HG03095 (cell line): ENCODE measurements around the gene DCAF17.

Experiments used
- ATAC-seq: cut with Tn5 transposase; IDR thresholded peaks from one replicate; pipeline ENCODE4 v1.9.1; 2021; ENCODE audit warnings: moderate library complexity; ENCODE audit not compliant: unreplicated experiment

Gene DCAF17, protein sequence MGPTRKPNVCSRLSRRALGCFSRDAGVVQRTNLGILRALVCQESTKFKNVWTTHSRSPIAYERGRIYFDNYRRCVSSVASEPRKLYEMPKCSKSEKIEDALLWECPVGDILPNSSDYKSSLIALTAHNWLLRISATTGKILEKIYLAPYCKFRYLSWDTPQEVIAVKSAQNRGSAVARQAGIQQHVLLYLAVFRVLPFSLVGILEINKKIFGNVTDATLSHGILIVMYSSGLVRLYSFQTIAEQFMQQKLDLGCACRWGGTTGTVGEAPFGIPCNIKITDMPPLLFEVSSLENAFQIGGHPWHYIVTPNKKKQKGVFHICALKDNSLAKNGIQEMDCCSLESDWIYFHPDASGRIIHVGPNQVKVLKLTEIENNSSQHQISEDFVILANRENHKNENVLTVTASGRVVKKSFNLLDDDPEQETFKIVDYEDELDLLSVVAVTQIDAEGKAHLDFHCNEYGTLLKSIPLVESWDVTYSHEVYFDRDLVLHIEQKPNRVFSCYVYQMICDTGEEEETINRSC

DNA sequence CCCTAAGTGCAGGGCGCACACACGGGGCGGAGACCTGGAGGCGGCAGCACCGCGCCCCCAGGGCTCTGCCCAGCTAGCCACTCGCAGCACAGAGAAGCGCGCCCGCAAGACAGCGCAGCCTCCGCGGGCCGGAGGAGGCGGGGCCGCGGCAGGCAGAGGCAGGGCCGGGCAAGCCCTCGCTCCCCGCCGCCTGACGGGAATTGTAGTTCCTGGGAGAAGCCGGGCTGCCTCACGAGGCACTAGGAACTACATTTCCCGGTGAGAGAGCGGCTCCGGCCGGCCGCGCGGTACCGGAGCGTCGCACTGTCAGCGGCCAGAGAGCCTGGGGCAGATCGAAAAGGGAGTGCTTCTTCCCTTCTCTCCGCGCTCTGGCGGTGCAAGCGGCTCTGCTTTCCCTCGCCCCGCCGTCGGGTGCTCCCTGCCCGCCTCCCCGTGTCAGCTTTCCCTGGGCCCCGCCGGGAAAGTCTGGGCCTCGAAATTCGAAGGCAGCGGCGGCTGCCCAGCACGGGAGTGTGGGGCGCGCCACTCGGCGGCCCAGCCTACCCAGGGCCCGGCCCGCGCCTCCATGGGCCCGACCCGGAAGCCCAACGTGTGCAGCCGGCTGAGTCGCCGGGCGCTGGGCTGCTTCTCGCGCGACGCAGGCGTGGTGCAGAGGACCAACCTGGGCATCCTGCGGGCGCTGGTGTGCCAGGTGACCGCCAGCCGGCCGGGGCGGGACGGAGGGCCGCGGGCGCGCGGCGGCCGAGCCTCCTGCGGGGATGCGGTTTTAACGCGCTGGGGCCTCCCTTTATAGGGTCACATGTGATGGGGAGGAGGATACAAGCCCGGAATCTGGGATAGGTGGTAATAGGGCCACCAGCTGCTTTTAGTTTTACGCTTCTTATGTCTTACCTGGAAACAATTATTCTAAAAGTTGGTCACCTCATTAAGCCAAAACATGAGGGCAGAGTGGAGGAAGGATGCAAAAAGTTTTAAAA lies at the start of gene DCAF17:
TSS of gene DCAF17 (plus strand) at position 214 of the 977 bp plus-strand sequence. CDS start at position 566, 352 bp downstream.
- ATAC-seq = peak; percentile 90

DNA sequence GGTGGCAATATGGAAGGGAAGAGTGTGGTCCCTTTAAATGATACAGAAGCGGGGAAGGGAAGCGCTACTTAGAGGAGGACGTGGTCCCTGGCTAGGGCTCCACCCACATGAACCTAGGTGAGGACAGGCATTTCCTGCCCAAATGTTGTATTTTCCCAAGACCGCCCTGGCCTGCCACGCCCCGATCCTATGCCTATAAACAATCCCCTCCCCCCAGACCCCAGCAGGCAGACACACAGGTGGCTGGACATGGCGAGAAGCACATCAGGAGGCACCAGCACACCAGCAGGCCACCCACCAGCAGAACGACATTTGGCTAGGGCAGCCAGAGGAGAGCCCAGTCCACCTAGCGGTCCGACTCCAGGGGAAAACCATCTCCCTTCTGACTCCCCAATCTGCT lies 47.4 kb upstream of the DCAF17 start:
- no peak for ATAC-seq

DNA sequence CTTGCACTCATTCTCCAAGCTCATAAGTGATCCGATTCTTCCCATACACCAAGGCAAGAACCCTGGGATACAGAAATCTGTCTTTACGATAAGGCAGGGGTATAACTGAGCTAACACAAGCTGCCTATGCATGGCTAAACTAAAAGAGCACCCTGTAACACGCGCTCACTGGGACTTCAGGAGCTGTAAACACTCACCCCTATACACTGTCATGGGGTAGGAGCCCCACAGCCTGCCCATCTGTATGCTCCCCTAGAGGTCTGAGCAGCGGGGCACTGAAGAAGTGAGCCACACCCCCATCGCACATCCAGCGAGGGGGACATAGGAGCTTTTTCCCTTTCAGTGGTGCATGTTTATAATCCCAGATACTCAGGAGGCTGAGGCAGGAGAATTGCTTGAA lies 47.0 kb upstream of the DCAF17 start:
- no peak for ATAC-seq

DNA sequence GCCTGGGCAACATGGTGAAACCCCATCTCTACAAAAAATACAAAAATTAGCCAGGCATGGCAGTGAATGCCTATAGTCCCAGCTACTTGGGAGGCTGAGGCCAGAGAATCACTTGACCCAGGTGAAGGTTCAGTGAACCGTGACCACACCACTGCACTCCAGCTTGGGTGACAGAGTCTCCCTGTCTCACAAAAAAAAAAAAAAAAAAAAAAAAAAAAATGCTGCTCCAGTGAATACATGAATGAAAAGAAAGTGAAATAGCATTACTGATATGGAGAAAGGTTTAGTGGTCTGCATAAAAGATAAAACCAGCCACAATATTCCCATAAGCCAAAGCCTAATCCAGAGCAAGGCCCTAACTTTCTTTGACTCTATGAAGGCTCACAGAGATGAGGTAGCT lies 44.7 kb upstream of the DCAF17 start:
- ATAC-seq = peak; percentile 51

DNA sequence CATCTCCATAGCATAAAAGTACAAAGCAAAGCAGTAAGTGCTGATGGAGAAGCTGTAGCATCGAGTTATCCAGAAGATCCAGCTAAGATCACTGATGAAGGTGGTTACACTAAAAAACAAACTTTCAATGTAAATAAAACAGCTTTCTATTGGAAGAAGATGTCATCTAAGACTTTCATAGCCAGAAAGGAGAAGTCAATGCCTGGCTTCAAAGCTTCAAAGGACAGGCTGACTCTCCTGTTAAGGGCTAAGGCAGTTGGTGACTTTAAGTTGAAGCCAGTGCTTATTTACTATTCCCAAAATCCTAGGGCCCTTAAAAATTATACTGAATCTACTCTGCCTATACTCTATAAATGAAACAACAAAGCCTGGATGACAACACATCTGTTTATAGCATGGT lies 44.2 kb upstream of the DCAF17 start:
- ATAC-seq = no peak

DNA sequence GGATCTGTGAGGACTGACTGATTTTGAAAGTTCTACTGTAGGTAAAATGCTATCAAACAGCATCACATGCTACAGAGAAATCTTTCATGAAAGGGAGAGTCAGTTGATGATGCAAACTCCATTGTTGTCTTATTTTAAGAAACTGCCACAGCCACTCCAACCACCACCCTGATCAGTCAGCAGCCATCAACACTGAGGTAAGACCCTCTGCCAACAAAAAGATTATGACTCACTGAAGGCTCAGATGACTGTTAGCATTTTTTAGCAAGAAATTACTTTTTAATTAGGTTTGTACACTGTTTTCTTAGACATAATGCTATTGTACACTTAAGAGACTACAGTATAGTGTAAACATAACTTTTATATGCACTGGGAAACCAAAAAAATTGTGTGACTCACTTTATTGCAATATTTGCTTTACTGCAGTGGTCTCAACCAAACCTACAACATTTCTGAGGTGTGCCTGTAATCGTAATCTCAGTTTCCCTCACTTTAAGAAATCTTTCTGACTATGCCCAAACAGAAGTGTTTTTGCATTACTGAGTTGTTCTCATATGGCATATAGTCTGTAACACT lies 43.0 kb upstream of the DCAF17 start:
- ATAC-seq = no peak

DNA sequence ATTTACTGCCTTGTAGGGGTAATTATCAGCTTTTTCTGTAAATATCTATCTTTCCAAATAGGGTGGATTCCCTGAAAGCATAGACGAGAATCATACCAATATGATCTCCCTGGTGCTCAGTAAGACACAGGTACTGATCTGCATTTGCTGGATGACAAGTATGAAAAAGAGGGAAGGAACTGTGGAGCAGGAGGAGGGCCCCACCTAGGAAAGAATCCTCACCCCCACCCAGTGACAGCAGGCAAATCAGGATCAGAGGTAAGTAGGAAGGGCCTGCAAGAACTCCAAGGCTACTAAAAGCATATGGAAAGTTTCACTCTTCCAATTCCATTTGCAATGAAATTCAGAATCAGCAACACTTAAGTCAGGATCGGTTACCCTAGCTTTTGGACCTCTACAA lies 42.5 kb upstream of the DCAF17 start:
- no peak for ATAC-seq

DNA sequence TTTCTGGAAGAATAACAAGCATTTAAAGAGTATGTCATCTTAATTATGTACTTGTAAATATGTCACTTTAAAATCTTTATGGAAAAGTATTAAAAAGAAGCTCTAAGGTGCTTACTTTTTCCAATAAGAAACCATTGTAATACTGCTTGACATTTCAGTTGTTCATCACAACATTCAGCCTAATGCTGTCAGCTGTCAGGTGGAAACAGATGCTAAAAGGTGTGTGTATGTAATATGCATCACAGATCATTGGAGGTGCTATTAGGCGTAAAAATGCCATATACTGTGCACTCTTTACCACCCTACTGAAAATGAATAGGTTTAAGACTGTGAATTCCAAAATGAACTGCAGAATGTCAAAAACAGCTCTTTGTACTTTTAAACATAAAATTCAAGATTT lies 40.5 kb upstream of the DCAF17 start:
- ATAC-seq = no peak

DNA sequence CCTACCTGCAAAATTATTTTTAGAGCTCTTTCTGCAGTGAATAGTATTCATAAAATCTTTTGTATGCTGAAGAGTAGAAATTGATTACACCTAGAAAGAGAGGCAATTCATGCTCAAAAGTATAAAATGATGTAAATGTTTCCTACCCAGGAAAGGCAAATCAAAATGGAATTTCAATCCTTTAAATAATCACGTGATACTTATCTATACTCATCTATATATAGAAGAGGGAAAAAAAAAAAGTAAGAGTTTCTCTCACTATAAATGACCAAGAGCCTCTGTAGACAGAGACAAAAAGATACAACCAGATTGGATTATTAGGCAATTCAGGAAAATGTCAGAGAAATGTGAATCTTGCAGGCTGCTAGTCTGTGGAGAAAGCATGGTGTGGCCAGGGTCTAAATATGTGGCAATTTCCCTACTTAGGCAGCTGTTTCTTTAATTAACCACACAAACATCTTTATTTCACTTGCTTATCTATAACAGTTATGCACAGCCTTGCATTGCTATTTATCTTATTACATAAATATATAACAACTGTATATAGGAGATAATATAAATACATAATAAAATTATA lies 39.8 kb upstream of the DCAF17 start:
- no peak for ATAC-seq

DNA sequence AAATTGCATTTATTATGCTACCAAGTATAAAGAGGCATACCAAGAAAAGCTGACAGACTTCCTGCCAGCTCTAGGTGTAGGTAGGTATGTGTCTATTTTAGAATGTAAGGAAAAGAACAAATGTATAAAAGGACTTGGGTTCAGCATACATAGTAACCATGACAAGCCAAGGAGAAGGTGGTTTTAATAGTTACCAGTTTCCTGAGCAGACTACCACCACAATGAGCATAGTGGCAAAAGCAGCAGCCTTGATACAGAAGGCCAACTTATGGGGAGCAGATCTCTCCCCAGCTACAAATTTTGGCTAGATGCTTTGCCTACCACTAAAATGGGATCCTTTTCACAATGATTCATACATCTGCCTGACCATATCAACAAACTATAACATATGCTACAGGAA lies 34.7 kb upstream of the DCAF17 start:
- no peak for ATAC-seq

DNA sequence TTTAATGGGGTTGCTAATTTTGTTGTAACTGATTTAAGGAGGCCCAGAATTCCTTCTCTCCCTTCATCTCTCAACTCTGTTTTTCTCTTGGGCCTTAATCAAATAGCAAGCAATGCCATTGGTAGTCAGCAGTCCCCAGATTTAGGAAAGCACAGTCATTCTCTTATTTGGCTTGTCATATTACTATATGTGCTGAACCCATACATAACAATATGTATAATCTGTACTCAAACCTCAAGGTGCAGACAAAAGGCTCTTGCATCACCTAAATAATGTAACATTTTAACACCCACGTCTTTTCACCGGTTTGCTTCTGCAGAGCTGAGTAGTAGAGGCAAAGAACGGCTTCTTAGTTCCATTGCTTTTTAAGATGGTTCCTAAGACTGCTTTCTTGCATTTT lies 33.6 kb upstream of the DCAF17 start:
- no peak for ATAC-seq

DNA sequence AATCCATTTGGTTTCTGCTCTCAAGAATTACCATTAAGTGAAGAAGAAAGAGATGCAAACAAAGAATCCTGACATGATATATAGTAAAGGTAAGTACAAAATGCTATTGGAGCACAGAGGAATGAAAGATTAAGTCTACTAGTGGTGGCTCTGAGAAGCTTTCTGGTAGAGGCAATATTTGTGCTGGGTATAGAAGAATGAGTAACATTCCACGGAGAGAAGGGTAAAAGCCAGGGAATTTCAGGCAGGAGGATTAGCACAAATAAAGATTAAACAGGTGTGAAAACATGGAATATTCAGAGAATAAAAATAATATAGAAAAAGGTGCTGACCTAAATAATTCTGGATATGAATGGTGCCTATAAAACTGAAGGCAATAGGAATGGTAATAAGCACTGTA lies 32.1 kb upstream of the DCAF17 start:
- no peak for ATAC-seq

DNA sequence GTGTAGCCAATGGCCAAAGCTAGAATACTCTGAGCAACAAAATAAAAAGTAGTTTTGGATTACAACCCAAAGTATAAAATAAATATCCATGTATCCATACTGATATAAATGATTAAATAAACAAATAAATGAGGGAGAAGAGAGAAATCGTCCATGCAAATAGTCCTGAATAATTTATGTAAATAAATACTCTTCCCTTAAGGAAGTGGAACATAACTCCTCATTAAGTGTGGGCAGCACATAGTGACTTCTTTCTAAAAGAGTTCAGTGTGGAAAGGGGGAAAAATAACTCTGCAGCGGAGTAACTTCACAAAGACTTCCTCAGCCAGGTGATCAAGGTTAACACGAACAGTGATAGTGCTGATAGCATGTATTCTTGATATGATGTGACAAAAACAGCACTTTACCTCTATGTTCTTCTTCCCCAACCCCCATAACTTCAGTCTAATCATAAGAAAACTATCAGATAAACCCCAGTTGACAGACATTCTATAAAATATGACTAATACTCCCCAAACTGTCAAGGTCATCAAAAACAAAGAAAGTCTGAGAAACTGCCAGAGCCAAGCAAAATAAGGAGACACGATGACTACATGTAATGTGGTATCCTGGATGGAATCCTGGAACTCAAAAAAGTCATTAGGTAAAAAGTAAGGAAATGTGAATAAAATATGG lies 31.0 kb upstream of the DCAF17 start:
- no peak for ATAC-seq

DNA sequence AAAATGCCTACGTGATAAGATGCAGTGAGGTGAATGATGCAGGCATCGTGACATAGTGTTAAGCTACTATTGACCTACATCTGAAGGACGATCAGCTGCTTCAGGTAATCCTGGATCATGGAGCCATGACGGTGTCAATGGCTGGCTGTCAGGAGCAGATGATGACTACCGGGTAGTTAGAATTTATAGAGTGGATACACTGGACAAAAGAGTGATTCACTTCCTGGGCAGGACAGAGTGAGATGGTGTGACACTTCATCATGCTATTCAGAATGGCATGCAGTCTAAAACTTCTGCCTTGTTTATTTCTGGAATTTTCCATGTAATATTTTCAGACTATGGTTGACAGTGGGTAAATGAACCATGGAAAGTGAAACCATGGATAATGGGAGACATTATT lies 29.8 kb upstream of the DCAF17 start:
- ATAC-seq = no peak

DNA sequence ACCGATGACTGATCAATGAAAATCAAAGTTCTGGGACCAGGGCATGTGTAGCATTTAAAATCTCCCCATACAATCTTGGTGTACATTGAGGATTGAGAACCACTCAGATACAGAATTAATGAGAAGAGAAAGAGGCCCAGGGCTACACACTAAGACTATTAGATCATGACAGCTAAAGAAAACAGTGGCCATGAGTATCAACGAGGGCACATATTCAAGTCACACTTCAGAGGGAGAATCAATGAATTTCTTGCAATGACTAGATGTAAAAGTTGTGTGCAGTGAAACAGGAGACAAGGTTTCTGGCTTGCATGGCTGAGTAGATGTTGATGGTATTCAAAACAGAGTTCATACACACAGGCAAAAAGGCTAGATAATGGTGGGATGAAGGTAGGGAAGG lies 29.3 kb upstream of the DCAF17 start:
- no peak for ATAC-seq

DNA sequence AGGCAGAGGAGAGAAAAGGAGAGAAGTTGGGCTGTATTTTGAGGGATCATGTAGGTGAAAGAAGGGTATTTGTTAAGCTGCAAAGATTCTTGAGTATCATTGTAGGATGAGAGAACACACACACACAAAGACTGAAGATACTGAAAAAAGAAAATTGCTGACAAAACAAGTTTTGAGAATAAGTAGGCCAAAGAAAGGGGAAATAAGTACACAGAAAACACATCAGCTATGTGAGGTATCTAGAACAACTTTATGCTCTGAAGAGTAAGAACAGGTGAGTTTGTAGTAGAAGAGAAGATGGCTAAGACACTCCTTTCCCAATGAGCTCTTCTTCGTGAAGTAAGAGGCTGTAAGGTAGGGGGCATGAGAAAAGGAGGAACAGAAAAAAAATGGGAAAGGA lies 28.5 kb upstream of the DCAF17 start:
- ATAC-seq = no peak

DNA sequence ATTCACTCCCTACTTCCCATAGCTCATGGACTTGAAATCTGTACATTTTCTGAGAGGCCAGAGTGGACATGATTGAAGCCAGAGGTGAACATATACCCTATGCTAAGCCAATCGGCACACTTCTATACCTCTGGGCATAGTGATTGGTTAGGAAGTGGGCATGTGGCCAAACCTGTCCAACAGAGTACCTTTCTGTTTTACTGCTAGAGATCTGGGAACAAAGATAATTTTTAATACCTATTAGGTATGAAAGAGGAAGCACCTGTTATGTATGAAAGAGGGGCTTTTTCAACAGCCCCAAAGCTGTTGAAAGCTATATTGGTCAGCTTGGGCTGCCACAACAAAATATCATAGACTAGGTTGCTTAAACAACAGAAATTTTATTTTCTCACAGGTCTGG lies 28.0 kb upstream of the DCAF17 start:
- ATAC-seq = peak; percentile 56

DNA sequence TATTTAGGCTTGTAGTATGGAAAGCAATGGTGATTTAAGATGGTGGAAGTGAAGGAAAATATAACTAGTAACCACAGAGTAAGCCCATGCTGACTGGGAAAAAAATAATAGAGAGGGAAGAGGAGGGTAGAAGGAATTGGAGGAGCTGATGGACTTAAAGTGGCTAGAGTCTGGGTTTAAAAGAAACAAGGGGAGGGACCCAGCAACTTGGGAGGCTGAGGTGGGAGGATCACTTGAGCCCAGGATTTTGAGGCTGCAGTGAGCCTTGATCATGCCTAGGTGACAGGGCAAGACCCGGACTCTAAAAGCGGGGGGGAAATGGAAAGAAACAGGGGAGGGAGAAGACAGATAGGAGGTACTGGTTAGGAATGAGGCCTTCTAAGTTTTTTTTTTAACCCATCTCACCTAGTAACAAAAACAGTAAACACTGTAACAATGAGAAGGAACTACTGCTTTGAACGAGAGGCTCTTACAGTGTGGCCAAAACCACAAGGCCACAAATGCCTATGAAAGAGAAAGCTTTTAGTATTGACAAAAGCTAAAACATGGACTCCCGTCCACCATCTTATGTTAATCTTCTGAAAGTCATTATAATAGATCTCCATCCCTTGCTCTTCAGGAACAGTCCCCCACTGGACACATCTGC lies 26.9 kb upstream of the DCAF17 start:
- ATAC-seq = peak; percentile 53

DNA sequence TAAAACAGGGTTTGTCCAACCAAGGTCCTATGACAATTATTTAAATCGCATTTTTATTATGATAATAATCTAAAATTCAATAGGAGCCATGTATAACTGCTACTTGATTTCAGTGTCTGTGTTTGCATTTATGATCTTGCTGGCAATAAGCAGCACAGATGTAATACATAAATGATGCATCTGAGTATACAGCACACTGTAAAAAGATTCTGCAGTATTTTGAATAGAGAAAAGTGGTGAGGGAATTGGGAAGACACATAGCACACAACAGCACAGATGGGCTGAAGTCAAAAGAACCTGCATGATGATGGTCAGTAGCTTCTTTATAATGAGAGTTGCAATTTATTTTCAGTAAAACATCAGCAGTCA lies 26.4 kb upstream of the DCAF17 start:
- ATAC-seq = no peak

DNA sequence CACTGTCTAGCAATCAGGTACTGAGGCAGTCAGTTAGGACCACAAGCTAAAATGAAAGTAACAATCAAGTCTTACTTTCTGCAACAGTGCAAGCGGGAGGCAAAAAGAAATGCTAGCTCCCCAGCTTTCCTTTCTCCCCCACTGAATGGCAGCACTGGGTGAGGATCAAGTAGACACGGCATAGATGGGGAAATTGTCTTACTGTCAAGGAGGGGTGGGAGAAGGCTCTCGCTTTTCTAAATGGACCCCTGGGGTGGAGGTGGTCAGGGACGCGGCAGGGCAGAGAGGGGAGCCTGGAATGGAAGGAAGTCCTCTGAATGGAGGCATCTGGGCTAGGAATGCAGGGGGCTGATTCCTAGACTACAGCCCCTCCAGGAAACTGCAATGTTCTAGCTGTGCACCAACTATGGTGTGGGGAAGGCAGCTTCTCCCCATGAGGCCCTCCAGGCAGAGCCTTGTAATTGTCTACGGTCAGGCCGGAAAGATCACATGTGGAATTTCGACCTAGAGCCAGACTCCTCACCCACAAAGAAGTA lies 24.5 kb upstream of the DCAF17 start:
- ATAC-seq = no peak
